GM21737 (cell line): ENCODE data around the gene THAP9.
"Not testable (repeated sequence)": the region's sequence is repeated elsewhere in the genome, so short reads cannot be mapped to it uniquely, and the experiment has no call there.

Experiments used
- ATAC-seq: cut with Tn5 transposase; IDR thresholded peaks from one replicate; pipeline ENCODE4 v1.9.1; 2021; ENCODE audit warnings: mild to moderate bottlenecking, moderate library complexity; ENCODE audit not compliant: unreplicated experiment

The THAP9 gene

DNA sequence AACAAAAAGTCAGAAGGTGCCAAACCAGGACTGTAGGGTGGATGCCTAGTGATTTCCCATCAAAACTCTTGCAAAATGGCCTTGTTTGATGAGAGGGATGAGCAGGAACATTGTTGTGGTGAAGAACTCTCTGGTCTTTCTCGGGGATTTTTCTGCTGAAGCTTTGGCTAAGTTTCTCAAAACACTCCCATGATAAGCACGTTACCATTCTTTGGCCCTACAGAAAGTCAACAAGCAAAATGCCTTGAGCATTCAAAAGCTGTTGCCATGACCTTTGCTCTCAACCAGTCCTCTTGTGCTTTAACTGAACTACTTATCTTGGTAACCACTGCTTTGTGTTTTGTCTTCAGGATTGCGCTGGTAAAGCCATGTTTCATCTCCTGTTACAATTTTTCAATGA lies 6.6 kb upstream of the THAP9 start:
- no peak for ATAC-seq

DNA sequence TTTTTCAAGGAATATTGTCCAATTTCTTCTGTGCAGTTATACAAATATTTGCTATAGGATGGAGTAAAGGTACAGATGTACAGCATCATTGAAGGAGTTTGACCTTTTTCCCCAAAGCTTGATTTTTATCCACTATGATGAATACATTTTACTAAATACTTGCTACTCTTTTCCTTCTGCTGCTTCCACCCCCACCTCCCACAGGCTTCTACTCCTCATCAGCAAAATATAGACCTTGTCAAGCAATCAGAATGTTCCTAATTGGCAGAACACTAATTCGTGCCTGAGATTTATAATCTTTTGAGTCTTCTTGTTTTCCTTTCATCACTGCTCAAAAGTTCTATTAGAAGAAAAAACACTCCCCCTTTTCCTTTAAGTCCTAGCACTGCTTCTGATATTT lies 3.8 kb upstream of the THAP9 start:
- ATAC-seq: no peak

DNA sequence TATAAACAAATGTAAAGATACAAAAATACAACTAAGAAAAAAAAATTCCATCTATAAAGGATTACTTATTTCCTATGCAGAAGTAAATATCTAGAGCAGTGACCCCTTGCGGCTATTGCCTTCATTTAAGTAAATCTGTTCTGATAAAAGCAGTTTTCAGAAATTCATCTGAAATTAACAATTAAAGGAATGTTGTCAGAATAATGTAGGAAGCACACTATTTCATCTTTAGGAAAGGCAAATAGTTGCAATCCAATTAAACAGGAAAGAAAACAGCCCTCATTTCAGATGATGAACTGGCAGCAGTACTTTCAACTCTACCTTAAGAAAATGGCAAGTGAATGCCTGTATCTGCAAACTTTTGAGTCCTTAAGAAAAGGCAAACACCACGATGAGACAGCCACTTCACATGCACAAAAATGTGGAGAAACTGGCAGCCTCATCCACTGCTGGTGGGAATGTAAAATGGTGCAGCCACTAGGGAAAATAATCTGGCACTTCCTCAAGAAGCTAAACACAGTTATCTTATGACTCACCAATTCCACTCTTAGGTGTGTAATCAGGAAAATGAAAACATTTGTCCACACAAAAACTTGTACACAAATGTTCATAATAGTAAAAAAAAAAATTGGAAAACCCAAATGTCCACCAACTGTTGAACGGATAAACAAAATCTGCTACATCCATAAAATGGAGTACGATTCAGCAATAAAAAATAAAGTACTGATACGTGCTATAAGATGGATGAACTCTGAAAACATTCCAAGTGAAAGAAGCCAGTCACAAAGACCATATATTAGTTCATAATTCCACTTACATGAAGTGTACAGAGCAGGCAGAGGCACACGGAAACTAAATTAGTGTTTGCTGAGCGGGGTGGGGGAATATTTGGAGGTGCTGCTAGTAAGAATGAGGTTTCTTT lies 2.0 kb upstream of the THAP9 start:
- no peak for ATAC-seq

DNA sequence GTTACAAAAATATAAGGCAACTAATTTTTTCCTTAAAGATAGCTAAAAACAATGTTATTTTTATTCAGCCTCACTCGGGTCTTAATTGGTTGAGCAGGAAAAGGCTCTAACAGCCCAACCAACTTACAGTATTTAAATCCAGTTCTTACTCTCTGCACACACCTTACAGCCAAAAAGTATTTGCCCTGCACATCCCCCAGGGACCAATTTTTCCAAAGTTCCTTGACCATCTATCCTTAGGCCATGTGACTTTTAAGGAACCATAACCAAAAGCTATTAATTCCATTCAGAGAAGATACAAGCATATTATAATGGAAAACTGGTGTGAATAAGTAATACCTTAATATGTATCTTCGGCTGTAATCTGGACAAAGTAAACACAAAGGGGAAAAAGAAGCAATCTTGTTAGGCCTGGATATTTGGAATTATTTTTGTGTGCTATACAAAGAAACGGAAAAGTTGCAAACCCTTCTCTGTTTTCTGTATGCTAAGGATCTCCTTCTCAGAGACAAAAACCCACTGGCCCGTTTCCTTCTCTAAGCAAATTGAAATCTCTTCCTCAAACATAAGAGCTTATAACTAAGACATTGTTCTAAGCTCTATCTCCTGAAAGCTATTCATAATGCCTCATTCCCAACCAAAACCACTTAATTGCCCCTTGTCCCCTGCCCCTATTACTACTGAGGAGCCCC lies 1.0 kb upstream of the THAP9 start:
- no peak for ATAC-seq

DNA sequence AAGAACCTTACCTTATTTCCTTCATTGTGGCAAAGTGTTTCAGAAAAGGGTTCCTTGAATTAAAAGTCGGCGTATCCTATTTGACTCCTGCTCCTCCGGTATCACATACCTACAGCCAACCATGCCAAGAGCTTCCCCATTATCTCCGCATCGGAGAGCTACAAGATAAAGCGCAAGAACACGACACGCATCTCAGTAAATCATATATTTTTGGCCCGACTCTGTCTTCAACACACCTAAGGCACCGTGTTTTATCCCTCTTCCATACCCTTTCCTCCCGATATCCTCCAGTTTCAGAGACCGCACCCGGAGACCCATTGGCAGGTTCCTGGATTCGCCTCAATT lies 497 bp upstream of the THAP9 start:
- peak; percentile 12 for ATAC-seq

DNA sequence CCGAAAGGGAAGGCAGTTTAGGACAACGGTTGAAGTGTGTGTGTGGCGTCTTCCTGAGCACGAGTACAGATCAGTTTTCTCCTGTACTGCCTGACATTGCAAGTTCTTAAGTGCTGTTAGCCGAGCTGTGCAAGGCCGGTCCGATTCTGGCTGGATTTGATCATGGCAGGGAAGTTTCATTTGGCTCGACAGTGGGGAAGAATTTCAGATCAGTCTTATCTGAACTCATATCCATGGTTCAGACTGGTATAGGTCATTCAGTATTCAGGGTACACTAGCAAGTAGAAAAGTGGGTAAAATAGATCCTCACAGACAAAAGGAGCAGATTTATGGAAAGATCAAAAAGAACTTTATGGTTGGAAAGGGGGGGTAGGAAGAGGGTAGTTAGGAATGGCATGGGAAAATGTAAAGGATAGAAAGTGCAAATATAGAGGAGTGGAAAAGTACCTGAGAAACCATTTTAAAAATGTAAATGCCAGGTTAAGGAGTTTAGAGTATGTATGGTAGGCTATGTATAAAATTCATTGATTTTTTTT lies 716 bp downstream of the THAP9 start:
- no peak for ATAC-seq

DNA sequence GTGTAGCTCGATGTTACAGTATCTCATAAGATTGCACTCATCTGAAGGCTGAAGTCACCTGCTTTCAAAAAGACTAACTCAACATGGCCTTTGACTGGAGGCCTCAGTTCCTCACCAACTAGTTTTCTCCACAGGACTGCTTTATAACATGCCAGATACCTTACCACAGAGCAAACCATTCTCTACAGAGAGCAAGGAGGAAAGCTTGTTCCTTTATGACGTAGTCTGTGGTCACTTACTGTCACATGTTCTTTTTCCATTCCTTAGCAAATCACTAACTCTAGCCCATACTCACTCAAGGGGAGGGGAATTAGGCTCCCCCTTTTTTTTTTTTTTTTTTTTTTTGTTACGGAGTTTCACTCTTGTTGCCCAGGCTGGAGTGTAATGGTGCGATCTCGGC lies 3.2 kb downstream of the THAP9 start:
- no peak for ATAC-seq

DNA sequence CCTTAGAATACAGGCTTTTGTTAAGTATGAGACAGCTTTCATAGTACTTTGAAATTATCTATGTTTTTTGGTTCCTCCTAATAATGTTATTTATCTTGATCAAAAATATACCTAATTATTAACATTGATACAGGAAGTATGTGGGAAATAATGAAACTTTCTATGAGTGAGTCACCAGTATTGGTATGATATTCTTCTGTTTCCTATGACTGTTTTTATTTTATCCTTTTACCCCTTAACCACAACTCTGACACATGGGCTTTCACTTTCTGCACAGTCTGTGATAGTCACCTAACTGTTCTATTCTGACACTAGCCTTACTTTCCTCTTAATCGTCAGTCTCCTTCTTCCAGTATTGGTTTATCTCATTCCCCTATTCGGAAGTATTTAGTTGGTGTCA lies 4.7 kb downstream of the THAP9 start:
- peak; percentile 51 for ATAC-seq

DNA sequence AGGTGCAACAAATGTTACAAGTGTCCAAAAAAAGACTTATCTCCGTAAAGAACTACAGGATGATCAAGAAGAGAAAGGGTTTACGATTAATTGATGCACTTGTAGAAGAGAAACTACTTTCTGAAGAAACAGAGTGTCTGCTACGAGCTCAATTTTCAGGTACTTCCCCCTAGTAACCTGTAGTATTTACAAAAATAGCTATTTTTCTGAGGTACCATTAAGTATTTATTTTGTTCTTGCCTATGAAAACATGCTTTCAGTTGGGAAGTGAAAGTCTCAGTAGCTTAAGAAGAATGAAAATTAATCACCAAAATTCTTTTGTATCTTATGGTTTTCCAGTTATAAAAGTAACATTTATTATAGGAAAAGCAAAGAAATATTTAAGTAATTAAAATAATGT lies 5.9 kb downstream of the THAP9 start:
- peak; percentile 43 for ATAC-seq

DNA sequence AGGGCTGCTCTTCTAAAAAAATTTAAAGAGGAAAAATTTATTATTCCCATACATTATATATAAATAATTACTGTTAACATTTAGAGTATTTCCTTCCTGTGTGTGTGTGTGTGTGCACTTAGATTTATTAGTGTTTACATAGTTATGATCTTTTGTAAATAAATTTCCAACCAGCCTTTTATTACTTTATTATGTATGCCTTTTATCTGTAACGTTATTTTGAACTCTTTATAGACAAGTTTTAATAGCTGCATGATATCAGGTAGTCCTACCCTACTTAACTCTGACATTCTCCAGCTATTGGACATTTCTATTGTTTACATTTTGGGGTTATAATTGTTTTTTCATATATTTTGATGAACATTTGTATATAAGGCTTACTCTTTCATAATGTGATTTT lies 8.8 kb downstream of the THAP9 start:
- ATAC-seq: no peak

DNA sequence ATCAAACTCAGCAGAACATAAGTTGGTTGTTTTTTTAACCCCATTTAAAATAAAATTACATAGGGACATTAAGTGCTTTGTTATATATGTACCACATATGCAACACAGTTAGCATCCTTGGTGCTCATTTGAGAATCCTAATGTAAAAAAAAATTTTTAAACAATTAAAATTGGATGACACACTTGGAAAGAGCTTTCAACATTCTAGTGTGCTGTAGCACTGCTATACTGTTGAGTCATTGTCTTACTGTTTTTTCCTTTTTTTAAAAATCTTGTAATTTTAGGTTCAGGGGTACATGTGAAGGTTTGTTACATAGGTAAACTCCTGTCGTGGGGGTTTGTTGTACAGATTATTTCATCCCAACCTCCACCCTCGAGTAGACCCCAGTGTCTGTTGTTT lies 12.8 kb downstream of the THAP9 start:
- no peak for ATAC-seq

DNA sequence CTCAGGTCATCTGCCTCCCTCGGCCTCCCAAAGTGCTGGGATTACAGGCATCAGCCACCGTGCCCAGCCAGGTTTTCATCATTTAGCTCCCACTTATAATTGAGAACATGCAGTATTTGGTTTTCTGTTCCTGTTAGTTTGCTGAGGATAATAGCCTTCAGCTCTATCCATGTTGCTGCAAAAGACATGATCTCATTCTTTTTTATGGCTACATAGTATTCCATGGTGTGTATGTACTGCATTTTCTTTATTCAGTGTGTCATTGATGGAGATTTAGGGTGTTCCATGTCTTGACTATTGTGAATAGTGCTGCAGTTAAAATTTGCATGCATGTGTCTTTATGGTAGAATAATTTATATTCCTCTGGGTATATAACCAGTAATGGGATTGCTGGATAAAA lies 13.4 kb downstream of the THAP9 start:
- not testable (repeated sequence) for ATAC-seq

DNA sequence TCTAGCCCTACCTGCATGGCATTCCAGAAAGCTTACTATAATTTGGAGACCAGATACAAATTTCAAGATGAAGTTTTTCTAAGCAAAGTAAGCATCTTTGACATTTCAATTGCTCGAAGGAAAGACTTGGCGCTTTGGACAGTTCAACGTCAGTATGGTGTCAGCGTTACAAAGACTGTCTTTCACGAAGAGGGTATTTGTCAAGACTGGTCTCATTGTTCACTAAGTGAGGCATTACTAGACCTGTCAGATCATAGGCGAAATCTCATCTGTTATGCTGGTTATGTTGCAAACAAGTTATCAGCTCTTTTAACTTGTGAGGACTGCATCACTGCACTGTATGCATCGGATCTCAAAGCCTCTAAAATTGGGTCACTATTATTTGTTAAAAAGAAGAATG lies 17.6 kb downstream of the THAP9 start:
- ATAC-seq: no peak

DNA sequence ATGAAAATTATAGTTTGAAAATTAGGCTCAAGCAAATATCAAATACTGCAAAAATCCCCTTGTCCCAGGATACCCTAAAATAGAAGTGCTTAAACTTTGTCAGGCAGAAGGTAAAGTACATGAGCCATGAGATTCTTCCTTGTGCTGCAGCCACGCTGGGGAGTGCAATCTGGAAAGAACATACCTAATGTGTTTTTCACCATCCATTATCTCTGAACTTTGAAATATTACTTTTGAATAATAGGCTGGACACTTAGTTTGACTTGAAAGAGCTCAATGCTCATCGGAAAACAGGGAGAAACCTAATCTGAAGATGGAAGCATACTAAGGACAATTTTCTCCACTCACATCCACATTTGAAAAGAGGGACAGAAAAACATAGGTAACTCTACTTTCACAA lies 18.9 kb downstream of the THAP9 start:
- no peak for ATAC-seq

DNA sequence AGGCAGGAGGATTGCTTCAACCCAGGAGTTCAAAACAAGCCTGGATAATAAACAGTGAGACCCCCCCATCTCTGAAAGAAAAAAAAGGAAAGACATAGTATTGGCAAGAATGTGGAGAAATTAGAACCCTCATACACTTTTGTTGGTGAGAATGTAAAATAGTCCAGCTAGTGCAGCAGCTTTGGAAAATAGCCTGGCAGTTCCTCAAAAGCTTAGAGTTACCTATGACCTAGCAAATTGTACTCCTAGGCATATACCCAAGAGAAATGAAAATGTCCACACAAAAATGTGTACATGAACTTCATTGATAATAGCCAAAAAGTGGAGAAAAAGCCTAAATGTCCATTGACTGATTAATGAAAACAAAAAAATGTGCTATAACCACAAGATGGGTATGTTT lies 21.3 kb downstream of the THAP9 start:
- no peak for ATAC-seq

DNA sequence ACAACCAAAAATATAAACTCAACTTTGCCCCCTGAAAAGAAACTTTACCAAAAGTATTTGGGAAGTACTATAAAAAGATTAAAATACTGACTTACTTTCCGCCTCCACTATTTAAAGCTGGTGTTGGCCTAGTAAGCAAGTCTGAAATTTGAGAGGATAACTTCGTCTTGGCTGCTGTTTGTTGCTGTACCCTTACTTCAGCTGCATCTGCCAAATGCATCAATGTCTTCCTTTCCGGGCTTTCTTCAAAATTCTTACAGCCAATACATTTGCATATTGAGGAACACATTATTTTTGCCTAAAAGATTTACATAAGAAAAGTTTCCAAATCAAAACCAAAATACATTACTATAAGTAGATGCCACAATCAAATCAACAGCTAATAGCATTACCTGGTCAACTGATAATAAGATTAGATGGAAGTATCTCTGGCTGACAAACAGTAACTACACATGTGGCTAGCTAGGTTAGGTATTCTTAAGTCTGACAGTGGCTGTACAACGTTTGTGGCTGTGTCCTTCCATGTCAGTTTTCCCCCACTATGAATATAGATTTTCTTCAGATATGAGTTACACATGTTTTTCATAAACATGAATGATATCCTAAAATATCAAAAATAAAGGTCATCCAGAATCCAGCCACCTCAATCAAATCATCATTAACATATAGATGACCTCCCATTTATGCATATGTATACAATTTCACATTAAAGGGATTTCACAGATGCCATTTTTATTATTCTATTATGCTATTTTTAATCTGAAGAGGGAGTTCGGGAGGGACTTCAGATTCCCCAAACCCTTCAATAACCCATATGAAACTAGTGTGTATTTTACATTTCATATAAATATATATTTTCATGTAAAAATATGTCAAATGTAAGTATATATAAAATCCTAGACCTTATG lies 30.6 kb downstream of the THAP9 start:
- ATAC-seq: no peak

DNA sequence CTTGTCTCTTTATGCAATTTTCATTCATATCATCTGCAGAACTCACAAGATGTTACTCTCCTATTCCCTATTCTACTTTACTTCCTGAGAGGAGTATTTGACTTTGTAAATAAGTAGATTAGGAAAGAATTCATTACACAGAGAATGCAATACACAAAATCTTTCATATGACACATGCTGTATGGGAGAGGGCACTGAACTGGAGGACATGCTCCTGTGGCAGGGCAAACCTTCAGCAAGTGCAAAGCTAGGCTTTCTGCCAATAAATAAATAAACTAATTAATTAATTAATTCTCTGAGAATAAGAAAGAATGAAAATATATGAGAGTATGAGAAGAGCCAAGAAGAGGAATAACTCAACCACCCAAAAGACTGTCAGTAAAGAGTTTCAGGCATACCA lies 33.9 kb downstream of the THAP9 start:
- ATAC-seq: no peak

DNA sequence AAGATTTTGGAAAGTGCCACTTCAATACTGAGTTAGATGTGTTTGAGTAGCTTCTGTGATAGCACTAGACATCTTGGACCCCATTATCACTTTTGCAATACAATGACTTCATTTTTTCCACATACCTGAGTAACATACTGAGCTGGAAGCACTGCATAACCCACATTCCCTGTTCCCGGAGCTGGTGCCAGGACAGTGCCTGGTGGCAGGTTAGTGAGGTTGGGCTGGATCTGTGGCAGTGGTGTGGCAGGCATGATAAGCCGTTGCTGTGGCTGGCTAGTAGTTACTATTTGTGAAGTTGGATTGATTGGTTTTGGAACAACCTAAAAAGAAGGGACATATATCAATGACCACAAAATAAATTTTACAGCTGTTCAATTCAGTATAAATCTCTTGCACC lies 38.9 kb downstream of the THAP9 start:
- ATAC-seq: no peak

DNA sequence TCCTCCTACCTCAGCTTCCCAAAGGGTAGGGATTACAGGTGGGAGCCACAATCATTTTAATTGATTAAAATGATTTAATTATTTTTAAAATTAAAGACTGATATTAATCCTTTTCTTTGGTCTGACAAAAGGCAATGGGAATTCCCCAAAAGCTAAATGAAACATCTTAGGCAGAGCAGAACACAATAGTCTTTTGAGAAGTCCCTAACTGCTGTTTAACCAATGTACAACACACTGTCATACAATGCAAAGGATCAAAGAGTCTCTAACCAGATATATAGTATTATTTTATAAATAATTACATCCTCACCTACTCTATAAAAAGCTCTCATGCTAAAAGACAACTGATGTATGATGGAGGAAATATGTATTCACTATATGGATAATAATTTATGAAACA lies 47.0 kb downstream of the THAP9 start:
- no peak for ATAC-seq

DNA sequence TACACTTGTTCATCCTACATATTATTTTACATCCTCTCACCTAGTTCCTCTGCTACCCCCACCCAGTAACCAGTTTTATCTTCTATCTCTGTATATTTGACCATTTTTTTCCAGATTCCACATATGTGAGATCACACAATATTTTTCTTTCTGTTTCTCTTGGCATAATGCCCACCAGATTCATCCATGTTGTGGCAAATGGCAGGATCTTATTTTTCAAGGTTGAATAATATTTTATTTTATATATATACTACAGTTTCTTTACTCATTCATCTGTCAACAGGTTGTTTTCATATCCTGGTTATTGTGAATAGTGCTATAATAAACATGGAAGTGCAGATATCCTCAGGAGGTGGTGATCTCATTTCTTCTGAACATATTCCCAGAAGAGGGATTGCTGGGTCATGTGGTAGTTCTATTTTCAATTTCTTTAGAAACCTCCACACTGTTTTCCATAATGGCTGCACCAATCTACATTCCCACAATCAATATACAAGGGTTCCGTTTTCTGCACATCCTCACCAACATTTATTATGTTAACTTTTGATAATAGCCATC lies 48.2 kb downstream of the THAP9 start:
- ATAC-seq: no peak

DNA sequence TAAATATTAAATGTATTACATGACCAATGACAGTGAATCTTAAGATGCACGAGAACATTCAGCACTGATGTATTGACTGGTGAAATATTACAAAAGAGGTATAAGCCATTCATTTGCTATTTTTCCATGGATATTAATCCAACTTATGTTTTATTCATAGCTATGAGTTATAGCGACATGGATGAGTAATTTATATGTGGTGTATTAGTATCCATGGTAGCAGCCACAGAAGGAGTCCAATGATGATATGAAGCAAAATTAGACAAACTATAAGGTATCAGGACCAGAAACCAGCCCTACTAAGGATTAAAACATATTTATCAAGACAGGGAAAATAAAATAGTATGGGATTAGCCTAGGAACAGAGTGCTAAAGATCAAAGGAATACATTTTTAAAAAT lies 50.7 kb downstream of the THAP9 start:
- ATAC-seq: no peak
